HepG2 (cell line): Measurements from ENCODE around the gene THADA. TPM values are rescaled to one million over a fixed set of nuclear protein-coding genes. Genes with fewer than 3 reads are reported as not detected.

Source experiments
- ATAC-seq: fragments of 200-7000 bp; cut with Tn5 transposase; 3 replicates; pipeline ENCODE4 v1.9.1; 2020; ENCODE audit warnings: mild to moderate bottlenecking, moderate library complexity
- BruUV-seq: library from RNA; stranded (reverse); fragments of 400-500 nt; replicated peaks from 2 replicates; lab custom pipeline; 2021; lab: Mats Ljungman, UMichigan
- CTCF ChIA-PET: fragments of 300-600 bp; formaldehyde crosslinking; extraction: SDS; loops from one replicate; lab custom pipeline; 2021; ENCODE audit warnings: low total read pairs, inconsistent platforms, low intra/inter-chr PET ratio; lab: Yijun Ruan, JAX
- POLR2A ChIA-PET: fragments of 350-600 bp; sonication (Branson Sonifier 250); formaldehyde crosslinking; loops from one replicate; lab custom pipeline; 2020; ENCODE audit warnings: antibody characterized with exemption, inconsistent platforms; lab: Yijun Ruan, JAX
- DNase-seq: peaks from one replicate; pipeline ENCODE4 v3.0.0-alpha.2; 2015; ENCODE audit warnings: low spot score
- FAIRE-seq: peaks from 3 replicates; lab custom pipeline; 2011; peaks lifted over from hg19 to GRCh38; lab: Jason Lieb, UNC
- H2AFZ ChIP-seq: one replicate; pipeline ENCODE4 v1.6.1; 2011; ENCODE audit warnings: low read length, inconsistent platforms
- H3K27ac ChIP-seq: fragments of 300-600 bp; 3 replicates; pipeline ENCODE4 v1.8.0; 2011; ENCODE audit warnings: mixed run types, mild to moderate bottlenecking, mixed read lengths, low read length, inconsistent platforms; ENCODE audit not compliant: insufficient read depth; ENCODE audit errors: extremely low read length
- H3K27me3 ChIP-seq, 2 experiments: fragments of 200-600 bp in 1 of 2; 2 replicates in 1 of 2; 3 replicates in 1 of 2; pipeline versions ENCODE4 v1.6.0 to v1.8.0; 2011; ENCODE audit warnings: low read length in 2 of 2, mild to moderate bottlenecking in 2 of 2, moderate library complexity in 2 of 2, inconsistent platforms in 1 of 2; ENCODE audit not compliant: insufficient read depth in 2 of 2, control insufficient read depth in 1 of 2
- H3K36me3 ChIP-seq, 2 experiments: fragments of 200-600 bp in 1 of 2; replicated peaks in 1 of 2; 2 replicates in 1 of 2; 3 replicates in 1 of 2; pipeline versions ENCODE4 v1.5.1 to v1.8.0; 2011; ENCODE audit warnings: low read length in 2 of 2, inconsistent platforms in 1 of 2; ENCODE audit not compliant: insufficient read depth in 2 of 2, control insufficient read depth in 1 of 2
- H3K4me1 ChIP-seq: 2 replicates; pipeline ENCODE4 v1.5.1; 2012; ENCODE audit warnings: low read length, inconsistent platforms; ENCODE audit not compliant: insufficient read depth
- H3K4me2 ChIP-seq: 2 replicates; pipeline ENCODE4 v1.6.0; 2011; ENCODE audit warnings: low read depth, low read length, inconsistent platforms
- H3K4me3 ChIP-seq, 3 experiments: fragments of 200-600 bp in 1 of 3; sonication (generic), shearing (Covaris generic) in 1 of 3; replicated peaks in 1 of 3; 2 replicates each; pipeline ENCODE4 v1.5.1; 2011 to 2016; ENCODE audit warnings: low read length in 3 of 3, inconsistent platforms in 2 of 3, low read depth in 2 of 3, mild to moderate bottlenecking in 2 of 3, control low read depth in 1 of 3, mixed read lengths in 1 of 3; ENCODE audit not compliant: insufficient read depth in 1 of 3
- H3K79me2 ChIP-seq: one replicate; pipeline ENCODE4 v1.6.1; 2011; ENCODE audit warnings: low read length, inconsistent platforms; ENCODE audit not compliant: insufficient read depth
- H3K9ac ChIP-seq: 2 replicates; pipeline ENCODE4 v1.6.0; 2011; ENCODE audit warnings: mild to moderate bottlenecking, low read depth, low read length, inconsistent platforms; ENCODE audit not compliant: insufficient read depth
- H3K9me3 ChIP-seq: 2 replicates; pipeline ENCODE4 v1.5.1; 2012; ENCODE audit warnings: mild to moderate bottlenecking, low read length
- H4K20me1 ChIP-seq: 2 replicates; pipeline ENCODE4 v1.6.0; 2011; ENCODE audit warnings: inconsistent platforms, mild to moderate bottlenecking, low read length, moderate library complexity; ENCODE audit not compliant: insufficient read depth
- CCDC6 ChIP-seq: sonication (generic); formaldehyde crosslinking; IDR thresholded peaks from 2 replicates; pipeline ENCODE4 v1.8.1; 2022; ENCODE audit warnings: mild to moderate bottlenecking, missing genetic modification reagents, moderate library complexity
- CENPT ChIP-seq: sonication (generic); formaldehyde crosslinking; IDR thresholded peaks from 2 replicates; pipeline ENCODE4 v1.8.0; 2022; ENCODE audit warnings: low read depth, mild to moderate bottlenecking, moderate library complexity, missing genetic modification reagents
- GTF2F1 ChIP-seq: fragments of 150-350 bp; IDR thresholded peaks from 2 replicates; pipeline ENCODE4 v1.6.1; 2014; ENCODE audit warnings: low read length
- HIVEP1 ChIP-seq: sonication (generic); formaldehyde crosslinking; IDR thresholded peaks from 2 replicates; pipeline ENCODE4 v1.4.0; 2020; ENCODE audit warnings: mild to moderate bottlenecking, missing genetic modification reagents
- HOXA9 ChIP-seq: sonication (generic); formaldehyde crosslinking; IDR thresholded peaks from 2 replicates; pipeline ENCODE4 v1.8.1; 2022; ENCODE audit warnings: missing genetic modification reagents, mild to moderate bottlenecking, moderate library complexity, borderline replicate concordance
- NFIC ChIP-seq: IDR thresholded peaks from 2 replicates; pipeline ENCODE4 v1.6.1; 2012; ENCODE audit warnings: mild to moderate bottlenecking, low read length, inconsistent platforms
- RBAK ChIP-seq: sonication (generic); formaldehyde crosslinking; IDR thresholded peaks from 2 replicates; pipeline ENCODE4 v1.5.1; 2020; ENCODE audit warnings: mild to moderate bottlenecking, missing genetic modification reagents
- RORA ChIP-seq: sonication (generic); formaldehyde crosslinking; IDR thresholded peaks from 2 replicates; pipeline ENCODE4 v1.5.0; 2020; ENCODE audit warnings: mild to moderate bottlenecking, missing genetic modification reagents, moderate library complexity
- SSRP1 ChIP-seq: IDR thresholded peaks from 2 replicates; pipeline ENCODE4 v1.6.1; 2016; ENCODE audit warnings: control low read depth
- ZNF431 ChIP-seq: sonication (generic); formaldehyde crosslinking; IDR thresholded peaks from 2 replicates; pipeline ENCODE4 v1.9.0; 2022; ENCODE audit warnings: missing genetic modification reagents, low read depth, mild to moderate bottlenecking, borderline replicate concordance
- ZNF496 ChIP-seq: sonication (generic); formaldehyde crosslinking; IDR thresholded peaks from 2 replicates; pipeline ENCODE4 v1.8.1; 2023; ENCODE audit warnings: mild to moderate bottlenecking, moderate library complexity, missing genetic modification reagents; ENCODE audit not compliant: insufficient replicate concordance
- ZNF543 ChIP-seq: sonication (generic); formaldehyde crosslinking; IDR thresholded peaks from 2 replicates; pipeline ENCODE4 v1.4.0; 2020; ENCODE audit warnings: mild to moderate bottlenecking, missing genetic modification reagents
- ZNF577 ChIP-seq: sonication (generic); formaldehyde crosslinking; IDR thresholded peaks from 2 replicates; pipeline ENCODE4 v1.4.0; 2020; ENCODE audit warnings: mild to moderate bottlenecking, low read depth, missing genetic modification reagents, borderline replicate concordance
- WGBS: methylation state at CpG from one replicate; pipeline ENCODE4 v1.1.6; 2017; ENCODE audit warnings: low lambda C conversion rate; 5-methylcytosine and 5-hydroxymethylcytosine counted together
- in situ Hi-C: cut with HindIII; loops from 2 replicates; pipeline ENCODE4 v1.10.0; 2017; ENCODE audit warnings: low pct_unique_long_range_greater_than_20kb; ENCODE audit not compliant: extremely low pct_ligation_motif_present
- intact Hi-C: fragments of 100-400 bp; cut with micrococcal nuclease; formaldehyde crosslinking; loops from one replicate; pipeline ENCODE4 v1.10.0; 2022; ENCODE audit not compliant: unreplicated experiment
- polyA plus RNA-seq, 8 experiments: library from polyadenylated mRNA; depleted of rRNA in 3 of 8; stranded (reverse) in 7 of 8; unstranded in 1 of 8; fragments of >200 nt; fragmentation: Illumina TruSeq in 4 of 8; extraction: Trizol in 4 of 8; gene quantifications; 2 replicates each; pipeline versions ENCODE4 v1.2.1 to v1.2.3, GENCODE V29; 2011 to 2016; ENCODE audit warnings: low read depth in 4 of 8, missing spikeins in 1 of 8, mixed read lengths in 1 of 8; ENCODE audit not compliant: insufficient read depth in 1 of 8
- total RNA-seq, 5 experiments: library from RNA; depleted of rRNA; stranded (reverse); fragments of >200 nt; fragmentation: Illumina TruSeq; extraction: Trizol; gene quantifications; 2 replicates each; pipeline ENCODE4 v1.2.3, GENCODE V29; 2016; ENCODE audit warnings: low read depth in 1 of 5
- TF ChIP-seq, protein P1 (sequence below), 2 experiments: fragments of 450-650 bp in 1 of 2; sonication (generic) in 1 of 2; formaldehyde crosslinking; IDR thresholded peaks; 2 replicates each; pipeline versions ENCODE4 v1.5.0 to v1.8.0; 2020 to 2022; ENCODE audit warnings: mild to moderate bottlenecking in 1 of 2, missing genetic modification reagents in 1 of 2
- TF ChIP-seq, protein P2 (sequence below): sonication (generic); formaldehyde crosslinking; IDR thresholded peaks from 2 replicates; pipeline ENCODE4 v1.4.0; 2020; ENCODE audit warnings: low read depth, mild to moderate bottlenecking, missing genetic modification reagents
- TF ChIP-seq, protein P3 (sequence below): sonication (generic); formaldehyde crosslinking; IDR thresholded peaks from 2 replicates; pipeline ENCODE4 v1.8.0; 2022; ENCODE audit warnings: missing genetic modification reagents, mild to moderate bottlenecking, moderate library complexity, borderline replicate concordance

The THADA gene
- total and polyA plus RNA-seq, 2 of the 13 experiments (the other 11 are each of a cell fraction or from before 2014, with no cell fraction given): 12.7 to 21.7 TPM

DNA sequence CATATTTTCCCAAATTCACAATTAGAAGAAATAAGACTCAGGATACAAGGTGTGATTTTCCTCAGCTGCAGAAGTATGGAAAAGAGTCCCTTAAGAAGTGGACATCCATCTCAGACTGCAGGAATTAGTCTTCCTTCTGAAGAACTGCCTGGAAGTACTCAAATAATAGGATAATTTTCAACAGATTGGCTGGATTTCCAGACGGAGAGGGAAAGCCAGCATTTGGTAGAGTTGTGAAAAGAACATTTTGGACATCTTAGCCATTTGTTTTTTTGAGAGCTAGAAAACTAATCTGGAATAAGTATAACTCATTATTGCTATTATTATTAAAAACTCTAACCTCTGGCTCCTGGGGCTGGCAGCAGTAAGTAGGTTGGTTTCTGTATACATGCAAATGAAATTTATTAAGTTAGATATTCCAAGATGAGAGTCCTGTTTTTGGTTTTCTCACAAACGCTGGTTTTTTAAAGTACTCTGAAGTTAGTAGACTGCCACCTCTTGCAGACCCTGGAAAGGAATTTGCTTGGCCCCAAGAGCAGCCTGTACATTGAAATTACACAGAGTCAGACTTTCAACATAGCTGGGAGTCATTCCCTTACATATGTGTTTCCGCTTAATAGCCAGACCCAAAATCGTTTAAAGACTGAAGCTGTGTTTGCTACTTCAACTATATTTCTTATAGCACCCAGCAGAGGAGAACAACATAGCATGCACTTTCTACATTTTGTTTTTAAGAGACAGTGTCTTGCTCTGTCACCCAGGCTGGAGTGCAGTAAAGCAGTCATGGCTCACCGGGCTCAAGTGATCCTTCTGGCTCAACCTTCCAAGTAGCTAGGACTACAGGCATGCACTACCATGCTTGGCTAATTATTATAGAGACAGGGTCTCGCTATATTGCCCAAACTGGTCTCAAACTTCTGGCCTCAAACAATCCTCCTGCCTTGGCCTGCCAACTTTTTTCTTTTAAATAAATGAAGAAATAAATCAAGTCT, 142.4 kb downstream of the THADA start:
- H2AFZ ChIP-seq: no peak overlapping the region
- ATAC-seq (no peak), FAIRE-seq (no peak), DNase-seq (no peak)
- ChIA-PET CTCF (no interaction called here), POLR2A (no interaction called here)
- BruUV-seq: no TSS peak
- no peaks in the 10 kb centered on the region; a peak in 1 of 5 replicates for H3K36me3 ChIP-seq
- 84% methylated on average over 6 of the region's 6 CpGs for WGBS
- no peaks in the 10 kb centered on the region for H3K9me3 ChIP-seq
- H4K20me1 ChIP-seq: no peaks in the 10 kb centered on the region
- in situ Hi-C loops (no loop called here), intact Hi-C loops (loop anchor here (5.0 to 10.0 kb wide), 2 partner anchors 76 to 139 kb away; no protein-coding TSS in a partner anchor)
- no peaks in the 10 kb centered on the region for H3K27me3 ChIP-seq
- no peak overlapping the region for H3K9ac ChIP-seq
- H3K79me2 ChIP-seq: no peaks in the 10 kb centered on the region
- no peak overlapping the region for H3K4me3 ChIP-seq
- peaks cover 98% of the 10 kb centered on the region for H3K4me1 ChIP-seq
- no peak overlapping the region for H3K4me2 ChIP-seq
- H3K27ac ChIP-seq: no peak overlapping the region
- TF ChIP-seq ZNF577 (CRISPR knock-in tag) (no peak), ZNF496 (no peak), RORA (CRISPR knock-in tag) (no peak), ZNF543 (CRISPR knock-in tag) (no peak), RBAK (no peak), HIVEP1 (CRISPR knock-in tag) (no peak), GTF2F1 (no peak), ZNF431 (CRISPR knock-in tag) (no peak), CCDC6 (CRISPR knock-in tag) (no peak), CENPT (CRISPR knock-in tag) (no peak), HOXA9 (CRISPR knock-in tag) (no peak), SSRP1 (CRISPR knock-in tag) (no peak), NFIC (no peak)
- TF ChIP-seq, protein P1, sequence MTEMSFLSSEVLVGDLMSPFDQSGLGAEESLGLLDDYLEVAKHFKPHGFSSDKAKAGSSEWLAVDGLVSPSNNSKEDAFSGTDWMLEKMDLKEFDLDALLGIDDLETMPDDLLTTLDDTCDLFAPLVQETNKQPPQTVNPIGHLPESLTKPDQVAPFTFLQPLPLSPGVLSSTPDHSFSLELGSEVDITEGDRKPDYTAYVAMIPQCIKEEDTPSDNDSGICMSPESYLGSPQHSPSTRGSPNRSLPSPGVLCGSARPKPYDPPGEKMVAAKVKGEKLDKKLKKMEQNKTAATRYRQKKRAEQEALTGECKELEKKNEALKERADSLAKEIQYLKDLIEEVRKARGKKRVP (CRISPR knock-in tag; IDR thresholded peaks at IDR 0.05): no peak
- TF ChIP-seq, protein P2, sequence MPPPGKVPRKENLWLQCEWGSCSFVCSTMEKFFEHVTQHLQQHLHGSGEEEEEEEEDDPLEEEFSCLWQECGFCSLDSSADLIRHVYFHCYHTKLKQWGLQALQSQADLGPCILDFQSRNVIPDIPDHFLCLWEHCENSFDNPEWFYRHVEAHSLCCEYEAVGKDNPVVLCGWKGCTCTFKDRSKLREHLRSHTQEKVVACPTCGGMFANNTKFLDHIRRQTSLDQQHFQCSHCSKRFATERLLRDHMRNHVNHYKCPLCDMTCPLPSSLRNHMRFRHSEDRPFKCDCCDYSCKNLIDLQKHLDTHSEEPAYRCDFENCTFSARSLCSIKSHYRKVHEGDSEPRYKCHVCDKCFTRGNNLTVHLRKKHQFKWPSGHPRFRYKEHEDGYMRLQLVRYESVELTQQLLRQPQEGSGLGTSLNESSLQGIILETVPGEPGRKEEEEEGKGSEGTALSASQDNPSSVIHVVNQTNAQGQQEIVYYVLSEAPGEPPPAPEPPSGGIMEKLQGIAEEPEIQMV (CRISPR knock-in tag): no peak
- TF ChIP-seq, protein P3, sequence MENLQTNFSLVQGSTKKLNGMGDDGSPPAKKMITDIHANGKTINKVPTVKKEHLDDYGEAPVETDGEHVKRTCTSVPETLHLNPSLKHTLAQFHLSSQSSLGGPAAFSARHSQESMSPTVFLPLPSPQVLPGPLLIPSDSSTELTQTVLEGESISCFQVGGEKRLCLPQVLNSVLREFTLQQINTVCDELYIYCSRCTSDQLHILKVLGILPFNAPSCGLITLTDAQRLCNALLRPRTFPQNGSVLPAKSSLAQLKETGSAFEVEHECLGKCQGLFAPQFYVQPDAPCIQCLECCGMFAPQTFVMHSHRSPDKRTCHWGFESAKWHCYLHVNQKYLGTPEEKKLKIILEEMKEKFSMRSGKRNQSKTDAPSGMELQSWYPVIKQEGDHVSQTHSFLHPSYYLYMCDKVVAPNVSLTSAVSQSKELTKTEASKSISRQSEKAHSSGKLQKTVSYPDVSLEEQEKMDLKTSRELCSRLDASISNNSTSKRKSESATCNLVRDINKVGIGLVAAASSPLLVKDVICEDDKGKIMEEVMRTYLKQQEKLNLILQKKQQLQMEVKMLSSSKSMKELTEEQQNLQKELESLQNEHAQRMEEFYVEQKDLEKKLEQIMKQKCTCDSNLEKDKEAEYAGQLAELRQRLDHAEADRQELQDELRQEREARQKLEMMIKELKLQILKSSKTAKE (CRISPR knock-in tag): no peak
